ENCODE data around the gene SNTA1.
"Not testable (repeated sequence)": the region's sequence is repeated elsewhere in the genome, so short reads cannot be mapped to it uniquely, and the experiment has no call there.

SNTA1 gene

GRCh38 chr20:33389326-33389725, 54.2 kb downstream of the SNTA1 start:
- not testable (repeated sequence) for DNase-seq

GRCh38 chr20:33388268-33388667, 55.3 kb downstream of the SNTA1 start:
- no peak for DNase-seq

GRCh38 chr20:33387177-33387576, 56.4 kb downstream of the SNTA1 start:
- DNase-seq = no peak

- no peak for DNase-seq
These were observed 56.9 kb downstream of the SNTA1 start for GRCh38 chr20:33386673-33387072.

GRCh38 chr20:33377366-33377765, 66.2 kb downstream of the SNTA1 start:
- DNase-seq = no peak

- DNase-seq = no peak
These were observed 69.6 kb downstream of the SNTA1 start for GRCh38 chr20:33373735-33374605.

- DNase-seq = no peak
These were observed 70.5 kb downstream of the SNTA1 start for GRCh38 chr20:33372993-33373441.

- peak; percentile 92 for DNase-seq
These were observed 73.3 kb downstream of the SNTA1 start for GRCh38 chr20:33370291-33370690.

- no peak for DNase-seq
These were observed 80.7 kb downstream of the SNTA1 start for GRCh38 chr20:33362898-33363297.

GRCh38 chr20:33359399-33360261, 83.9 kb downstream of the SNTA1 start:
- DNase-seq = no peak
